HG03432 (cell line): ENCODE results near the gene GABRD.

Experiments
- ATAC-seq: cut with Tn5 transposase; IDR thresholded peaks from one replicate; pipeline ENCODE4 v1.9.1; 2021; ENCODE audit warnings: mild to moderate bottlenecking, moderate library complexity; ENCODE audit not compliant: unreplicated experiment

The GABRD gene

DNA sequence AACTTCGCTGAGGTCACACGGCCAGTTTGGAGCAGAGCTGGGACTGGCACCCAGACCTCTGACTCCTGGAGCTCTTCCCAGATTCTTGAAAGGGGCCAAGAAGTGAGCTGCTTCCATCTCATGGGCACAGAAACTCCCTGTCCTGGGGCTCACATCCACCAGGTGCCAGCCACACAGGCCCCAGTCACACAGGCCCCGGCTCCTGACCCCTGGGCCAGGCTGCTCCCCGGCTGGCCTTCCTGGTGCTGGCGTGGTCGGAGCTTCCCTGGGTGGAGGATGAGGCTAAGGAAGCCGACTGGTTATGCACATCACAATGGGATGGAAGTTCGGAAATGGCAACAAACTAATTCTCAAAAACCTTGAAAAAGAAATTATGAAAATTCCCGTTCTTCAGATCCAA is 3.0 kb upstream of the GABRD start:
- no peak for ATAC-seq

- ATAC-seq: no peak
Observed at GRCh38 chr1:2018217-2019171, 651 bp upstream of the GABRD start.

- ATAC-seq: no peak
Observed at GRCh38 chr1:2019571-2020309, 595 bp downstream of the GABRD start.

DNA sequence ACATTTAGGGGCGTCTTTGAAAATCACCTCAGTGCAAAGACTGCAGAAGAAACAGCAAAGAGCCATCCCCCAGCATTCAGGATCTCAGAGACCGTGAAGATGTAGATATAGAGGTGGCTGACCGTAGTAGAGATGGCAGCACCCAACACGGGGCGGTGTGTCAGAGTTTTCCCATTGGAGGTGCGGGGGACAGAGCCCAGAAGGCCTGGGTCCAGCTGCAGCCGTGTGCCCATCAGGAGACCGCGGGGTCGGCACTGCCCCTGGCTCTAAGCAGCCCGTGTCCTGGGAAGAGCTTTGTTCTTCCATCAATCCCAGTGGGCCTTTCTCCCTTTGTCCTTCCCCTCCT is 1.1 kb downstream of the GABRD start:
- no peak for ATAC-seq

DNA sequence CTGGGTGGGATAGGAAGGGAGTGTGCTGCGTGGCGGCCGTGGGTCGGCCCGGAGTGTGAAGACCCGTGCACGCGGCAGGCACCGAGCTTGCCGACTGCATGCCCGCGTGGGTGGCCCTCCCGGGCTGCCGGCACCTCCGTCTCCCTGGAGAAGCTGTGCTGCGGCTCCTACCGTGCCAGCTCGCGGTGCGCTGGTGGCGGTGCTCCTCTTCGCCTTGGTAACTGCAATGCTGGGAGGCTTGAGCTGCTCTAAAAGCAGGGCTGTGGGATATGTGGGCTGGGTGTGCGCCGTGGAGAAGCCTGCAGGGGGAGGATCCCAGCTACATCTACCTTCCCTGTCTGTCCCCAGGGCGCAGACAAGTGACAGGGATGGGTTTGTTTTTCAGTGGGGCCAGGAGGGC is 2.4 kb downstream of the GABRD start:
- ATAC-seq: no peak

DNA sequence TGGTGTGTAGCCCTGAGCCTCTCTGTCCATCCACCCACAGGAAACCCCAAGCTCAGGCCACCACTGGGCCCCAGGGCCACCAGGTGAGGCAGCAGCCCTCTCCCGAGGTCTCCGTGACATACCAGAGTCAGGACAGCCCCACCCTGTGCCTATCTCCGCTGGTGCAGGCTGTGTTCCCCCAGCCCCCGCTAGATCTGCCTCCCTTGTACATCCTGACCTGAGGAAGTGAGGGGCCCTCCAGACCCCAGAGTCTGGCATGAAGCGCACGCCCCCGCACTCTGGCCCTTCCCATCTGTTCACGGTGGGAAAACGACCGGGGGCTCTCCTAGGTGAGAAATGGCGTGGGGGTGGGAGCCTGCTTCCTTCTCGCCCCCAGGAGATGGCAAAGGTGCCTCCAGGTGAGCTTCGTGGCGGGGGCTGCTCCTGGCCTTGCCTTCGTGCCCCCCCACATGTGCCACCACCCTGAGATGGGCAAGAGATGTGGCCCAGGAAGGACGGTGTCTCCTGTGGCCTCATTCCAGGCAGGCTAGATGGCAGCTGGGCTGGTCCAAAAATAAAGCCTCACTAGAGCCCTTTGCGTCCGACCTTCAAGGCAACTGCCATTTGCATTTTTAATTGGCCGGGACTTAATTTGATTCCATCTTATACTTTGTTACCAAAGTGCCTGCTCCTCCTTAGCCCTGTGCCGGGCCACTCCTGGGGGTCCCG is 3.1 kb downstream of the GABRD start:
- no peak for ATAC-seq

DNA sequence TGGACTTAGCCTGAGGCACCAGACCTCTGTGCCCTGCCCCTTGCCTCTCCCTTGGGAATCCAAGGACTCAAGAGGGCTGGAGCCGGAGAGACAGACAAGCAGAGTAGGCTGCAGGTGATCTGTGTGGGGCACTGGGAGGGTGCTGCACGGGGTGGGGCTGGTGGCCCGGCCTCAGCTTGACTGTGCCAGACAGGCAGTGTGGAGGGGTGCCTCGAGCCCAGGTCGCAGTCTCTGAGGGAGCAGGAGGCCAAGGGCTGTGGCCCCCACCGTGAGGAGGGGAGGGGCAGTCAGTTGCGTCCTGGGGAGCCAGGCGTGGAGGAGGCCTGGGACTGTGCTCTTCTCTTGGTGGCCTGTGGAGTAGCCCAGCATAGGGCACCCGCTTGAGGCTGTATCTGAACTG is 4.0 kb downstream of the GABRD start:
- no peak for ATAC-seq

GRCh38 chr1:2024451-2024850 is 5.3 kb downstream of the GABRD start:
- no peak for ATAC-seq

DNA sequence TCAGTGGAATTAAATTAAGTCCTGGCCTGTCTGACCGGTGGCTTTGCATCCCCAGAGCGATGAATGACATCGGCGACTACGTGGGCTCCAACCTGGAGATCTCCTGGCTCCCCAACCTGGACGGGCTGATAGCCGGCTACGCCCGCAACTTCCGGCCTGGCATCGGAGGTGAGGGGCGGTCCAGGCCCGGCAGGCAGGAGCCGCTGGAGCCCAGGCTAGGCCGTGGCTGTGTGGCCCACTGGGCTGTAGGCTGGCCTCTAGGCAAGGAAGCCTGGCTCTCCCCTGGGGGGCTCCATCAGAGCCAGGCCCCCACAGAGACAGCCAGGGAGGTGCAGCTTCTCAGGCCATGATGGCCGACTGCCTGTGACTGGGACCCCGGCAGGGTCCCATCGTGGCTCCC is 5.7 kb downstream of the GABRD start:
- ATAC-seq: no peak

GRCh38 chr1:2025491-2025981 is 6.4 kb downstream of the GABRD start:
- no peak for ATAC-seq

DNA sequence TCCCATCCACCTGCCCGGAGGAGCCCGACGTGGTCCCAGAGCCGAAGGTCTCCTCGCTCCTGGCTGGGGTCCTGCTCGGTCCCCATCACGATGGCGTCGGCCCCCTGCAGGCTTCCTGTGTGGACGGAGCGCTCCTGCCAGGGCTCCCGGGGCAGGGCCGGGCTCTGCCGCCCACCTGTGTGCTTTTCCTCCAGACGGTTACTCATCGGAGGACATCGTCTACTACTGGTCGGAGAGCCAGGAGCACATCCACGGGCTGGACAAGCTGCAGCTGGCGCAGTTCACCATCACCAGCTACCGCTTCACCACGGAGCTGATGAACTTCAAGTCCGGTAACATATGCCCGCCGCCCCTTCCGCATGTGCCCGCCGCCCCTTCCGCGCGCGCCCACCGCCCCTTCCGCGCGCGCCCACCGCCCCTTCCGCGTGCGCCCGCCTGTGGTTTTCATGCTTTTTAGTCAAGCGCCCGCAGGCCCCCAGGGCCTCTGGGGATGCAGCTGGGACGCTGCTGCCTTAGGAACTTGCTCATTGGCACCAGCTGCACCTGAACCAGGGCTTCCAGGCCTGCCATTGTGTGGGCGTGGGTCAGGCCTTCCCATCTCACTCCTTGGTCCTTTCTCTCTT is 8.9 kb downstream of the GABRD start:
- no peak for ATAC-seq

DNA sequence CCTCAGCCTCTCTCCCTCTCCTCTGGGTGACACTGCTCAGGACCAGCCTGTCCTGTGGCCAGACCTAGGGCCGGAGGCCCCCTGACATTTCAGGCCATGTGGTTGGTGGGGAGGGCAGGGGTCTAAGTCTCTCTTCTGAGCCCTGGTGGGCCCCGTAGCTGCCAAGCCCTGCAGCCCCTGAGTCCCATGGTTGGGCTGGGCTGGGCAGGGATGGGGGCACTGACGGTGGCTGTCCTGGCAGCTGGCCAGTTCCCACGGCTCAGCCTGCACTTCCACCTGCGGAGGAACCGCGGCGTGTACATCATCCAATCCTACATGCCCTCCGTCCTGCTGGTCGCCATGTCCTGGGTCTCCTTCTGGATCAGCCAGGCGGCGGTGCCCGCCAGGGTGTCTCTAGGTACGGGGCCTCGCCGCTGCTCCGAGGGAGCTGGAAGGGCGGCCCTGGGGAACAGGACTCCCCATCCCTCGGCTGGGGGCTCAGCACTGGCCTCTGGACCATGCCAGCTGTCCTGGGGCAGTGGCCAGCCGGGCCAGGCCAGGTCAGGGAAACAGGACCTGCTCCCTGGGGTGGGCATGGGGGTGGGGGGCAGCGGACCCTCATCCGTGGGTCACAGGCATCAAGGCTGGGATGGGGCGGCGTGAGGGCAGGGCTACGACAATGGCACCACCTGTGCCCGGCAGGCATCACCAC is 9.9 kb downstream of the GABRD start:
- no peak for ATAC-seq

DNA sequence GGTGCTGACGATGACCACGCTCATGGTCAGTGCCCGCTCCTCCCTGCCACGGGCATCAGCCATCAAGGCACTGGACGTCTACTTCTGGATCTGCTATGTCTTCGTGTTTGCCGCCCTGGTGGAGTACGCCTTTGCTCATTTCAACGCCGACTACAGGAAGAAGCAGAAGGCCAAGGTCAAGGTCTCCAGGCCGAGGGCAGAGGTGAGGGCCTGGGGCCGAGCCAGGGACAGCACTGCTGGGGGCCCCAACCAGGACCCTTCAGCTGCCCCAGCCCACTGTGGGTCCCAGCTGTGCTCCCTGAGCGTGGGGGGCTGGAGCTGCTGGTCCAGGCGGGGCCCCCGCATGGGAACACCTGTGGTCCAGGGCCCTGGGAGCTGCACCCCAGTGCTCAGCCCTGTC is 10.4 kb downstream of the GABRD start:
- no peak for ATAC-seq

DNA sequence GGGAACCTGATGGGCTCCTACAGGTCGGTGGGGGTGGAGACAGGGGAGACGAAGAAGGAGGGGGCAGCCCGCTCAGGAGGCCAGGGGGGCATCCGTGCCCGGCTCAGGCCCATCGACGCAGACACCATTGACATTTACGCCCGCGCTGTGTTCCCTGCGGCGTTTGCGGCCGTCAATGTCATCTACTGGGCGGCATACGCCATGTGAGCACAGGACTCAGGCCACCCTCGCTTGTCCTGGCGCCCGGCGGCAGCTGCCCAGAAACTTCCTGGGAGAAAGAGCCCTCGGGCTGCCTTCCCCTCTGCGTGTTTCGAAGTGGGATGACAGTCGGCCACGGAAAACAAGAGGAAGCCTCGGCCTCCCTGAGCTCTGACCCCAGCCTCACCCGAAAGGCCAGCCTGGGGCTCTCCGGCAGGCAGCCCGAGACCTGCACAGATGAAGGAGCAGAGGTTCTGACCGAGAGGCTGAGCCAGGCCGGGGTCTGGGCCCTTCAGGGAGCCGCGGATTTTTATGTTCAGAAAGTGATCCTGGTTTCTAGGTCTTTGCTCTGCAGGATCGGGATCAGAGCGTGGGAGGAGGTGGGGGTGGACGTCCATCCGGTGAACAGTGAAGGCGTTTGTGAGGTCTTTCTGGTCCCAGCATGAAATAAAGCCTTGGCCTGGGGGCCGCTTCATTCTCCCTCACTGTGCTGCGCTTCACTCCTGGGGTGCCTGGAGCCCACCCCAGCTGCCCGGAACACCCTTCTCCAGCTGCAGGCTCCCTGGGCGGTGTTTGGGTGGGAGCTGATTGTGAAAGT is 11.1 kb downstream of the GABRD start:
- ATAC-seq: no peak

DNA sequence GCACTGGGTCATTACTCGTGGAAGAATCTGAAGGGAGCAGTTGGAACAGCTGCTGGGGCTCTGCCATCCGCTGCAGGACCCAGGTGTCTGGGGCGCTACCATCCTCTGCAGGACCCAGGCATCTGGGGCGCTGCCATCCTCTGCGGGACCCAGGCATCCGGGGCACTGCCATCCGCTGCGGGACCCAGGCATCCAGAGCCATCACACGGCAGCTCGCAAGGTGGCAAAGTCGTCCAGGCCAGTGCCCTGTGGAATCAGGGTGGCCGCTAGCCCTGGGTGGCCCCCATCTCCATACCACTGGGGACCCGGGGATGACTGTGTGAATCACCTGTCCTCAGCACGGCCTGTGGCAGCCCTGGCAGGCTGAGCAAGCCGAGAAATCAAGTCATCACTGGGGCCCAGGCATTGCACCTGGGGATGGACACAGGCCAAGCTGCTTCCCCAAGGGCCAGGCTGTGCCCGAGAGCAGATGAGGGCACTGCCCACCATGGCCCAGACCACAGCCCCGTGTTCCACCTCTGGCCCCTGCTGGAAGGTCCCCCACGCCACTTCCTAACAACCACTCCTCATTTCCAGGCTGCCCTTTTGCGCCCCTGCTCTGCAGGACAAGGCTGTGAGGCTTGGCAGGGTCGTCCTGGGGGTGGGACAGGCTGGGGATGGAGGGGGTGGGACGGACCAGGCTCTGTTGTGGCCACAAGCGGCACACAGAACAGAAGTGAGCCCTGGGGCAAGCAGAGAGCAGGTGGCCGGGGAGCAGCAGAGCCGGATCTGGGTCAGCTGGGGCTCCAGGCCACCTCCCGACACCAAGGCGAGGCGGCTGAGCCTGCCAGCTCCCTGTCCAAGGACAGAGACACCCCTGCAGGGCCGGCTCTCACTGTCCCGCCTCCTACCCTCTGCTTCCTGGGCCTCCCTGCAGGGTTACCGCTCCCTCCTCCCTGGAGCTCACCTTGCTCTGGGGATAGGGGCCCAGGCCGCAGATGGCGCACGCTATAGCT is 12.7 kb downstream of the GABRD start:
- ATAC-seq: no peak

GRCh38 chr1:2032737-2033136 is 13.6 kb downstream of the GABRD start:
- ATAC-seq: no peak

DNA sequence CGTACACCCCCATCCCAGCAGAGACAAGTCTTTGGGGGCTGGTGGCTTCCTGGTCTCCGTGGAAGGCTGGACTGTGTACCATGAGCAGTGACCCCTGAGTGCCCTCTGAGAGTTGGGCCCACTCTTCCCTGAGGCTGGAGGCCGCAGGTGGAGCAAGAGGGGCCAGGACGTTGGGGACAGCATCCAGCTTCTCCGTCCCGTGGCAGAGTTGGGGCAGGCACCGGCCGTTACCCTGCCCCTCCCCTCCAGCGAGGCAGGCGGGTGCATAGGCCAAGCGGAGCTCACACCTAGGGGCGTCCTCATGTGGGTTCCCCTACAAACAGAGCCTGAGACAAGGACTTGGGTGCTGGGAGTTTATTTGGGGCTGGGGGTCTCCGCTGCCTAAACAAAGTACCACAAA is 14.0 kb downstream of the GABRD start:
- ATAC-seq: no peak

DNA sequence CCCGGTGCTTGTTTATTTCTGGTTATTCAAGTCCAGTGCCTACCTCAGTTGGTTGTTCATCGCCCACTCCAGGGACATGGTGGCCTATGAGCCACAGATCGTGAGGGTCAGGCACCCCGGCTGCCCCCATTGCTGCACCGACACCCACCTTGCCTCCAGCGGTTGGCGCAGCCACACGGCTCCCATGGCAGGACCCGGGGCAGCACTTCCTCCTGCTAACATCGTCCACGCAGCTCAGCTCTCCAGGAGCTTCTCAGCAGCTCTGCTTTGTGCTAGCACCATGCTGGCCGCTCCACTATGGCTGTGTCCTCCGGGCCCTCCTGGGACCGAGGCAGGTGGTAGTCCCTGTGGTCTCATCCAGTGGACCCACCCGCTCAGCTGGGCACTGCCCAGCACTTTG is 17.1 kb downstream of the GABRD start:
- ATAC-seq: no peak
